IPS-20b (cell line): ENCODE data around the gene EPM2A.
A peak's percentile ranks its signal among the peaks of the same experiment; 100 is the strongest.
"Not testable (repeated sequence)": the region's sequence is repeated elsewhere in the genome, so short reads cannot be mapped to it uniquely, and the experiment has no call there.

Experiments used
- H3K27ac ChIP-seq: one replicate; pipeline ENCODE4 v1.5.1; 2013; ENCODE audit warnings: low read length
- H3K27me3 ChIP-seq: 2 replicates; pipeline ENCODE4 v1.6.1; 2013; ENCODE audit warnings: mild to moderate bottlenecking, low read length, inconsistent platforms; ENCODE audit not compliant: insufficient read depth
- H3K36me3 ChIP-seq: 2 replicates; pipeline ENCODE4 v1.6.1; 2013; ENCODE audit warnings: low read depth, mild to moderate bottlenecking, inconsistent platforms, low read length, moderate library complexity; ENCODE audit not compliant: insufficient read depth
- H3K4me1 ChIP-seq: 2 replicates; pipeline ENCODE4 v1.6.1; 2013; ENCODE audit warnings: mild to moderate bottlenecking, control low read depth, inconsistent platforms, low read length, moderate library complexity; ENCODE audit not compliant: insufficient read depth
- H3K4me3 ChIP-seq: 2 replicates; pipeline ENCODE4 v1.5.1; 2013; ENCODE audit warnings: mild to moderate bottlenecking, low read length, inconsistent platforms
- H3K9ac ChIP-seq: 2 replicates; pipeline ENCODE4 v1.6.1; 2013; ENCODE audit warnings: low read depth, mild to moderate bottlenecking, inconsistent platforms, low read length, moderate library complexity
- H3K9me3 ChIP-seq: 2 replicates; pipeline ENCODE4 v1.6.1; 2013; ENCODE audit warnings: mild to moderate bottlenecking, low read depth, low read length, inconsistent platforms; ENCODE audit not compliant: insufficient read depth

EPM2A gene

GRCh38 chr6:145745861-145746260 lies 10.5 kb upstream of the EPM2A start:
- H3K36me3 ChIP-seq = no peaks in the 10 kb centered on the region
- H3K4me3 ChIP-seq = no peak overlapping the region
- no peaks in the 10 kb centered on the region for H3K4me1 ChIP-seq
- H3K9ac ChIP-seq = no peak overlapping the region
- H3K27ac ChIP-seq = no peak overlapping the region
- no peaks in the 10 kb centered on the region for H3K9me3 ChIP-seq
- no peaks in the 10 kb centered on the region for H3K27me3 ChIP-seq

DNA sequence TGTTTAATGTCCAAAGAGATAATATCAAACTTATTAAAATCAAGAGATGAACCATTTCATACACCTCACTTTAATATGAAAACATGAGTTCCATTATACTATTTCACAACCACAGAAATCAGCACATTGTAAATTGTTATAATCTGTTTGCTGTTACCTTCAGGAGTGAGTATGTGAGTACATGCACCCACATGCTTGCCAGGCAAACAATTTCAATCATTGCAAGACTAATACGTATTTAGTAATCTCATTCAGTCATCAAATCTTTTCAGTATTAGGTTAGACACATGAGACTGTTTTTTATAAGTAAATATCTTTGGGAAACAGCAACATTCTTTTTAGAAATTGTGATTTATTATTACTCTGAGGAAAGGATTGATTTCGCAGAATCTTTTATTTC lies 9.3 kb upstream of the EPM2A start:
- H3K27me3 ChIP-seq = no peaks in the 10 kb centered on the region
- no peak overlapping the region for H3K27ac ChIP-seq
- H3K36me3 ChIP-seq = no peaks in the 10 kb centered on the region

GRCh38 chr6:145743332-145743731 lies 8.0 kb upstream of the EPM2A start:
- no peak overlapping the region for H3K4me3 ChIP-seq
- H3K27me3 ChIP-seq = no peaks in the 10 kb centered on the region
- no peaks in the 10 kb centered on the region for H3K36me3 ChIP-seq
- no peaks in the 10 kb centered on the region for H3K9me3 ChIP-seq
- no peak overlapping the region for H3K9ac ChIP-seq
- no peaks in the 10 kb centered on the region for H3K4me1 ChIP-seq
- no peak overlapping the region for H3K27ac ChIP-seq

More for the DNA sequence above, 9.3 kb upstream of the EPM2A start:
- no peak overlapping the region for H3K4me3 ChIP-seq
- H3K4me1 ChIP-seq = no peaks in the 10 kb centered on the region
- no peak overlapping the region for H3K9ac ChIP-seq
- H3K9me3 ChIP-seq = no peaks in the 10 kb centered on the region

- not testable (repeated sequence) for H3K36me3 ChIP-seq, H3K4me1 ChIP-seq, H3K27ac ChIP-seq, H3K4me3 ChIP-seq, H3K9me3 ChIP-seq, H3K9ac ChIP-seq, H3K27me3 ChIP-seq
These were observed 7.2 kb upstream of the EPM2A start for GRCh38 chr6:145742472-145742871.

DNA sequence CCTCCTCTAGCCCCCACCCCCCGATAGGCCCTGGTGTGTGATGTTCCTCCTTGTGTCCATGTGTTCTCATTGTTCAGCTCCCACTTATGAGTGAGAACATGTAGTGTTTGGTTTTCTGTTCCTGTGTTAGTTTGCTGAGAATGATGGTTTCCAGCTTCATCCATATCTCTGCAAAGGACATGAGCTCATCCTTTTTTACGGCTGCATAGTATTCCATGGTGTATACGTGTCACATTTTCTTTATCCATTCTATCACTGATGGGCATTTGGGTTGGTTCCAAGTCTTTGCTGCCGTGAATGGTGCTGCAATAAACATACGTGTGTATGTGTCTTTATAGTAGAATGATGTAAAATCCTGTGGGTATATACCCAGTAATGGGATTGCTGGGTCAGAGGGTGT lies 4.4 kb upstream of the EPM2A start:
- H3K36me3 ChIP-seq, H3K4me1 ChIP-seq, H3K9ac ChIP-seq, H3K27me3 ChIP-seq, H3K27ac ChIP-seq, H3K4me3 ChIP-seq, H3K9me3 ChIP-seq: not testable (repeated sequence)

GRCh38 chr6:145738265-145738664 lies 2.9 kb upstream of the EPM2A start:
- no peak overlapping the region for H3K9ac ChIP-seq
- H3K9me3 ChIP-seq = no peaks in the 10 kb centered on the region
- no peaks in the 10 kb centered on the region for H3K36me3 ChIP-seq
- H3K4me3 ChIP-seq = no peak overlapping the region
- no peaks in the 10 kb centered on the region for H3K27me3 ChIP-seq
- peaks cover 6% of the 10 kb centered on the region; the same call in 1 of the 2 replicates for H3K4me1 ChIP-seq
- H3K27ac ChIP-seq = no peak overlapping the region

DNA sequence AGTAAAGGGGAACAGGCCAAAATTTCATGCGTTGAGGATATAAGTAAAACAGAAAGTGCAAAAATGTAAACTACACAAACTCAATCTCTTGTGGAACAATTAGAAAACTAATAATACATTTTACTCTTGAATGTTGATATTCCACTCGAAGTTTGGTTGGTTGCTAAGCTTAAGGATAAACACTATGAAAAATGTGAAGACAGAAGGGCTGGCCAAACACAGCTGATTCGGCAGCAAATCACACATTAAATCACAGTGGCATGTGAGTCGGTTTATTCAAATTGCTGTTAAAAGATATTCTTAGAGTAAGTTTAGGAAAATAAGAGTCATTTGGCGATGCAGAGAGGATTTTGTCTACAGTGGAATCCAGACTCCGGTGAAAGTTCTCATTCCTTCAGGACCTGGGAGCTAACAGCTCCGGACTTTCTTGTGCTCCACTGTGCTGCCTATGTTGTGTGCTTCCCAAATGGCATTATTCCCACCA lies 1.4 kb upstream of the EPM2A start:
- Histone ChIP-seq H3K36me3 (no peaks in the 10 kb centered on the region), H3K9me3 (no peaks in the 10 kb centered on the region), H3K4me1 (peaks cover 6% of the 10 kb centered on the region; the same call in 1 of the 2 replicates), H3K27me3 (no peaks in the 10 kb centered on the region), H3K9ac (peak overlapping the region; percentile 98; the same call in 1 of the 2 replicates), H3K27ac (no peak overlapping the region), H3K4me3 (peak overlapping the region; percentile 84; the same call in 1 of the 2 replicates)

DNA sequence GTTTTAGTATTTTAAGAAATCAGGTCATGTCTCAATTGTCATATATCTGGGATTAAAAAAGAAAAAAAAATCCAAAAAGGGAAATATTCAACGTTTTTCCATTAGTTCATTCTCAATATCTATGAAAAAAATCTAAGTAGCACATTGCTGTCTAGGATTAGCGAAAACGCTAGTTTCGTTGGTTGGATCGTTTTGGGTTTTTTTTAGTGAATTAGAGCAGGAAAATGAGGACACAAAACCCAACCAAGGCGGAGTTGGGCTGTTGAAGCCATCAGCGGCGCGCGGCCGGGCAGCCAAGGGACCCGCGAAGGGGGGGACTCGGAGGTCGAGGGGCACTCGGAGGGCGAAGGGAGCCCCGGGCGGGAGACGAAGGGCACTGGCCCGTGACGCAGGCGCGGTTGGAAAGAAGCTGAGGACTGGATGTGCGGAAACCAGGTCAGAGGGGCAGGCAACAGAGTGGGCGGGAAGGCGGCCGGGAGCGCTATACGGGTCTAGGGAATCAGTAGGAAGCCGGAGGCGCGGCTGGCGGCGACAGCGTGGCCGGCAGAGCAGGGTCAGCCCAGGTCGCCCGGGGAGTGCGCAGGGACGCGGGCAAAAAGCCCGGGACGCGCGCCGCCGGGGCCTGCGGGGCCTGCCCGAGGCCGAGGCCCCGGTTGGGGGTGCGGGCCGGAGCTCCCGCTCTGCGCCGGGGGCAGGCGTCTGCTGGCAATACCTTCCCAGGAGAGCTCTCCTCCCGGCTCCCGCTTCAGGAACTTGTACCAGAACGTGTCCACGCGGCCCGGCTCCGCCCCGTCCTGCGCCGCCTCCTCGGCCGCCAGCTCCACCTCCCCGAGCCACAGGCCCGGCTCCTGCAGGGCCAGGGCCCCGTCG lies 599 bp downstream of the EPM2A start:
- Histone ChIP-seq H3K9ac (peak overlapping the region; percentile 98), H3K36me3 (no peaks in the 10 kb centered on the region), H3K27ac (peak overlapping the region; percentile 39), H3K9me3 (no peaks in the 10 kb centered on the region), H3K4me3 (peak overlapping the region; percentile 84), H3K27me3 (no peaks in the 10 kb centered on the region), H3K4me1 (peaks cover 6% of the 10 kb centered on the region; the same call in 1 of the 2 replicates)

DNA sequence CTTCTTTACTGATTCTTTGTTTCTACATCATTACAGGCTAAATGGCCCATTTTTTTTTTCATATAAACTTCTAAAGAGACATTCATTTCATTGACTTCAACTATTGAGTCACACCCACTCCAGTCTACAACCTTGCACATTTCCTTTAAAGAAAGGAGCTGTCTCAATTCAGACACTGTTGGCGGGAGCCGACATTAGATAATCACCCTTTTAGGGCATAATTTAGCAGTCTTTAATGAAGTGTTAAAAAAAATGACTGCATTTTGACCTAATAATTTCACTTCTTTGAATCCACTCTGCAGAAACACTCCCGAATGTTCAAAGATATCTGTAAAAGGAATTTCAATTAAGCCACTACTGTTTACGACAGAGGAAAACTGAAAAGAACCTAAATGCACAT lies 1.5 kb downstream of the EPM2A start:
- Histone ChIP-seq H3K27me3 (no peaks in the 10 kb centered on the region), H3K4me3 (peak overlapping the region; percentile 84), H3K9ac (peak overlapping the region; percentile 98; the same call in 1 of the 2 replicates), H3K36me3 (no peaks in the 10 kb centered on the region), H3K9me3 (peaks cover 8% of the 10 kb centered on the region; the same call in 1 of the 2 replicates), H3K4me1 (peaks cover 6% of the 10 kb centered on the region; the same call in 1 of the 2 replicates), H3K27ac (no peak overlapping the region)

GRCh38 chr6:145733207-145733606 lies 2.1 kb downstream of the EPM2A start:
- Histone ChIP-seq H3K9ac (no peak overlapping the region), H3K9me3 (peaks cover 10% of the 10 kb centered on the region; the same call in 1 of the 2 replicates), H3K4me1 (peaks cover 6% of the 10 kb centered on the region; the same call in 1 of the 2 replicates), H3K27me3 (no peaks in the 10 kb centered on the region), H3K4me3 (no peak overlapping the region), H3K36me3 (no peaks in the 10 kb centered on the region), H3K27ac (no peak overlapping the region)

DNA sequence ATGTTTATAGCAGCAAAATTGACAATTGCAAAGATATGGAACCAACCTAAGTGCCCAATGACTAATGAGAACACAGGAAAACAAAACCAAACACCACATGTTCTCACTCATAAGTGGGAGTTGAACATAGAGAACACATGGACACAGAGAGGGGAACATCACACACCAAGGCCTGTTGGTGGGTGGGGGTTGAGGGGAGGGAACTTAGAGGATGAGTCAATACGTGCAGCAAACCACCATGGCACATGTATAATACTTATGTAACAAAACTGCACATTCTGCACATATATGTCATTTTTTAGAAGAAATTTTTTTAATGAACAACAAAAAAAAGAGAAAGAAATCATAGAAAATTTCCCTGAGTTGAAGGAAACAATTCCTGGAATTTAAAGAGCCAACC lies 3.9 kb downstream of the EPM2A start:
- H3K27me3 ChIP-seq = no peaks in the 10 kb centered on the region
- peaks cover 10% of the 10 kb centered on the region; the same call in 1 of the 2 replicates for H3K9me3 ChIP-seq
- H3K9ac ChIP-seq = no peak overlapping the region
- no peak overlapping the region for H3K4me3 ChIP-seq
- H3K36me3 ChIP-seq = no peaks in the 10 kb centered on the region
- H3K4me1 ChIP-seq = peaks cover under 1% of the 10 kb centered on the region; the same call in 1 of the 2 replicates
- H3K27ac ChIP-seq = no peak overlapping the region

- no peak overlapping the region for H3K27ac ChIP-seq
These were observed 5.4 kb downstream of the EPM2A start for GRCh38 chr6:145729887-145730286.

More at GRCh38 chr6:145729887-145730286, 5.4 kb downstream of the EPM2A start:
- H3K27me3 ChIP-seq = no peaks in the 10 kb centered on the region
- no peak overlapping the region for H3K4me3 ChIP-seq
- no peaks in the 10 kb centered on the region for H3K36me3 ChIP-seq
- H3K9ac ChIP-seq = no peak overlapping the region
- H3K9me3 ChIP-seq = peaks cover 10% of the 10 kb centered on the region; the same call in 1 of the 2 replicates
- H3K4me1 ChIP-seq = no peaks in the 10 kb centered on the region
